HCT116 (cell line): ENCODE measurements around the gene ATCAY. TPM values are rescaled to one million over a fixed set of nuclear protein-coding genes. Genes with fewer than 3 reads are reported as not detected.

ENCODE experiments used
- ATAC-seq: fragments of 200-7000 bp; cut with Tn5 transposase; 2 replicates; pipeline ENCODE4 v1.9.1; 2020; ENCODE audit warnings: mild to moderate bottlenecking, moderate library complexity
- BruUV-seq: library from RNA; stranded (reverse); fragments of 400-500 nt; replicated peaks from 2 replicates; lab custom pipeline; 2021; lab: Mats Ljungman, UMichigan
- CTCF ChIA-PET: fragments of 300-600 bp; sonication (Branson Sonifier 250); formaldehyde crosslinking; loops from one replicate; lab custom pipeline; 2021; ENCODE audit warnings: antibody characterized with exemption; lab: Charles Lee
- POLR2A ChIA-PET: fragments of 300-600, 350-600 bp; sonication (Branson Sonifier 250); formaldehyde crosslinking; loops from one replicate; lab custom pipeline; 2021; ENCODE audit warnings: antibody characterized with exemption; lab: Charles Lee
- RAD21 ChIA-PET, 2 experiments: fragments of 300-600 bp; sonication (Branson Sonifier 250); formaldehyde crosslinking; loops; one replicate each; lab custom pipeline; 2023; ENCODE audit warnings: low total read pairs in 2 of 2; ENCODE audit not compliant: uncharacterized antibody in 2 of 2, unreplicated experiment in 2 of 2, low non-redundant PET in 1 of 2; lab: Charles Lee
- DNase-seq: peaks from one replicate; pipeline ENCODE4 v3.0.0-alpha.2; 2010; ENCODE audit warnings: low read depth, low spot score
- H2AFZ ChIP-seq: fragments of 200-600 bp; shearing (Covaris generic), sonication (generic); 2 replicates; pipeline ENCODE4 v1.6.1; 2017; ENCODE audit warnings: low read depth, mixed run types, mixed read lengths, antibody characterized with exemption, low read length; ENCODE audit not compliant: poor library complexity, severe bottlenecking
- H3K27ac ChIP-seq: 2 replicates; pipeline ENCODE4 v1.5.1; 2012; ENCODE audit warnings: low read depth, low read length
- H3K27me3 ChIP-seq: fragments of 200-600 bp; sonication (generic); 2 replicates; pipeline ENCODE4 v1.6.1; 2016; ENCODE audit warnings: mixed run types, low read length, mixed read lengths; ENCODE audit not compliant: insufficient read depth
- H3K36me3 ChIP-seq, 2 experiments: fragments of 200-500 bp in 1 of 2; fragments of 200-600 bp in 1 of 2; sonication (Bioruptor generic) in 1 of 2; sonication (generic) in 1 of 2; 2 replicates each; pipeline versions ENCODE4 v1.5.1 to v1.6.1; 2014 to 2016; ENCODE audit warnings: low read length in 2 of 2, inconsistent platforms in 1 of 2, mixed read lengths in 1 of 2, mixed run types in 1 of 2; ENCODE audit not compliant: insufficient read depth in 2 of 2, control insufficient read depth in 1 of 2
- H3K4me1 ChIP-seq, 2 experiments: fragments of 200-600 bp in 1 of 2; sonication (generic) in 1 of 2; 2 replicates each; pipeline versions ENCODE4 v1.5.1 to v1.6.1; 2012 to 2017; ENCODE audit warnings: low read length in 2 of 2, inconsistent platforms in 1 of 2, mild to moderate bottlenecking in 1 of 2, mixed read lengths in 1 of 2, mixed run types in 1 of 2, moderate library complexity in 1 of 2; ENCODE audit not compliant: insufficient read depth in 2 of 2, control insufficient read depth in 1 of 2
- H3K4me2 ChIP-seq: fragments of 200-600 bp; sonication (generic); 2 replicates; pipeline ENCODE4 v1.6.1; 2017; ENCODE audit warnings: mixed run types, low read length, mixed read lengths
- H3K4me3 ChIP-seq, 2 experiments: fragments of 200-600 bp in 1 of 2; sonication (generic) in 1 of 2; replicated peaks in 1 of 2; 2 replicates each; pipeline ENCODE4 v1.5.1; 2011 to 2016; ENCODE audit warnings: low read length in 2 of 2, control low read depth in 1 of 2, low read depth in 1 of 2, mild to moderate bottlenecking in 1 of 2, mixed read lengths in 1 of 2, mixed run types in 1 of 2
- H3K79me2 ChIP-seq: fragments of 200-600 bp; sonication (generic); 2 replicates; pipeline ENCODE4 v1.6.1; 2017; ENCODE audit warnings: mild to moderate bottlenecking, mixed run types, low read length, moderate library complexity, mixed read lengths; ENCODE audit not compliant: insufficient read depth
- H3K9ac ChIP-seq: fragments of 200-600 bp; sonication (generic); 2 replicates; pipeline ENCODE4 v1.6.1; 2016; ENCODE audit warnings: low read length, mixed read lengths
- H3K9me2 ChIP-seq: fragments of 200-600 bp; sonication (generic), shearing (Covaris generic); 2 replicates; pipeline ENCODE4 v1.6.1; 2017; ENCODE audit warnings: mixed run types, mild to moderate bottlenecking, moderate library complexity; ENCODE audit not compliant: insufficient read depth
- H3K9me3 ChIP-seq, 2 experiments: fragments of 200-500 bp in 1 of 2; fragments of 200-600 bp in 1 of 2; sonication (Bioruptor generic) in 1 of 2; sonication (generic) in 1 of 2; 2 replicates each; pipeline ENCODE4 v1.6.1; 2014 to 2017; ENCODE audit warnings: low read length in 2 of 2, mixed read lengths in 2 of 2, inconsistent platforms in 1 of 2, low read depth in 1 of 2, mild to moderate bottlenecking in 1 of 2, mixed run types in 1 of 2, moderate library complexity in 1 of 2; ENCODE audit not compliant: control insufficient read depth in 1 of 2, insufficient read depth in 1 of 2
- H4K20me1 ChIP-seq: fragments of 200-600 bp; sonication (generic), shearing (Covaris generic); 2 replicates; pipeline ENCODE4 v1.6.1; 2017; ENCODE audit warnings: mixed run types, mild to moderate bottlenecking, moderate library complexity; ENCODE audit not compliant: insufficient read depth
- CBX3 ChIP-seq: IDR thresholded peaks from 2 replicates; pipeline ENCODE4 v1.6.1; 2012; ENCODE audit warnings: low read depth
- CEBPB ChIP-seq: IDR thresholded peaks from 2 replicates; pipeline ENCODE4 v1.6.1; 2012; ENCODE audit warnings: low read depth
- EGR1 ChIP-seq: IDR thresholded peaks from 2 replicates; pipeline ENCODE4 v1.6.1; 2012; ENCODE audit warnings: low read depth
- ELF1 ChIP-seq: IDR thresholded peaks from 2 replicates; pipeline ENCODE4 v1.6.1; 2012; ENCODE audit warnings: low read depth, borderline replicate concordance
- EZH2 ChIP-seq: fragments of 200-600 bp; sonication (generic); IDR thresholded peaks from 2 replicates; pipeline ENCODE4 v1.6.1; 2017; ENCODE audit warnings: antibody characterized with exemption, mixed run types
- EZH2phosphoT487 ChIP-seq: fragments of 200-600 bp; IDR thresholded peaks from 2 replicates; pipeline ENCODE4 v1.6.1; 2018; ENCODE audit warnings: antibody characterized with exemption, borderline replicate concordance
- JUND ChIP-seq: IDR thresholded peaks from 2 replicates; pipeline ENCODE4 v1.6.1; 2012
- POLR2A ChIP-seq: IDR thresholded peaks from 2 replicates; pipeline ENCODE4 v1.7.0; 2011; ENCODE audit warnings: borderline replicate concordance; ENCODE audit not compliant: insufficient read depth, insufficient read length; ENCODE audit errors: extremely low read depth
- POLR2AphosphoS5 ChIP-seq: IDR thresholded peaks from 2 replicates; pipeline ENCODE4 v1.6.1; 2011; ENCODE audit warnings: mild to moderate bottlenecking, low read depth, low read length, moderate library complexity
- RAD21 ChIP-seq: IDR thresholded peaks from 2 replicates; pipeline ENCODE4 v1.6.1; 2012; ENCODE audit warnings: low read depth, mild to moderate bottlenecking
- SIN3A ChIP-seq: IDR thresholded peaks from 2 replicates; pipeline ENCODE4 v1.6.1; 2012; ENCODE audit warnings: low read depth
- SP1 ChIP-seq: IDR thresholded peaks from 2 replicates; pipeline ENCODE4 v1.6.1; 2012; ENCODE audit warnings: low read depth
- SRF ChIP-seq: IDR thresholded peaks from 2 replicates; pipeline ENCODE4 v1.6.1; 2012; ENCODE audit warnings: low read depth
- YY1 ChIP-seq: IDR thresholded peaks from 2 replicates; pipeline ENCODE4 v1.6.1; 2011; ENCODE audit warnings: low read length, low read depth, moderate library complexity, mild to moderate bottlenecking; ENCODE audit not compliant: insufficient replicate concordance; ENCODE audit errors: extremely low read depth
- ZFX ChIP-seq: fragments of 450-650 bp; IDR thresholded peaks from 2 replicates; pipeline ENCODE4 v1.6.1; 2017
- ZNF274 ChIP-seq: fragments of 200-500 bp; sonication (Bioruptor generic); IDR thresholded peaks from 2 replicates; pipeline ENCODE4 v1.6.1; 2014; ENCODE audit warnings: mild to moderate bottlenecking, low read depth, low read length, inconsistent platforms
- intact Hi-C: fragments of 100-400 bp; cut with micrococcal nuclease; formaldehyde crosslinking; loops from 2 replicates; pipeline ENCODE4 v1.10.0; 2022
- total RNA-seq: library from RNA; stranded (reverse); gene quantifications from one replicate; pipeline ENCODE4 v1.2.1, GENCODE V29; 2021; ENCODE audit not compliant: unreplicated experiment
- TF ChIP-seq, protein P1 (sequence below): IDR thresholded peaks from 2 replicates; pipeline ENCODE4 v1.6.1; 2012
- TF ChIP-seq, protein P2 (sequence below): IDR thresholded peaks from 2 replicates; pipeline ENCODE4 v1.6.1; 2012; ENCODE audit warnings: low read depth
- TF ChIP-seq, protein P3 (sequence below): IDR thresholded peaks from 2 replicates; pipeline ENCODE4 v1.6.1; 2012
- TF ChIP-seq, protein P4 (sequence below): IDR thresholded peaks from 2 replicates; pipeline ENCODE4 v1.6.1; 2011; ENCODE audit warnings: mild to moderate bottlenecking, low read length, moderate library complexity; ENCODE audit not compliant: insufficient replicate concordance; ENCODE audit errors: extremely low read depth

The ATCAY gene
- total RNA-seq, 1 experiment from 2014 or later: not detected

DNA sequence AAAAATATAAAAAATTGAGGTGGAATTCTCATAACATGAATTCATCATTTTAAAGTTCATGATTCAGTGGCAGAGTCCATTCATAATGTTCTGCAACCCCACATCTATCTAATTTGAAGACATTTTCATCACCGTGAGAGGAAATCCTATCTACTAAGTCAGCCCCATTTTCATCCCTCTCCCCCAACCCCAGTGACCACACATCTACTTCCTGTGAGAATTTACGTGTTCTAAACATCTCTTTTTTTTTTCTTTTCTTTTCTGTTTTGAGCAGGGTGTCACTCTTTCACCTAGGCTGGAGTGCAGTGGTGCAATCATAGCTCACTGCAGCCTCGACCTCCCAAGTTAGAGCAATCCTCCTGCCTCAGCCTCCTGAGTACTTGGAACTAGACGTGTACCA, 17.5 kb downstream of the ATCAY start:
- H3K4me1 ChIP-seq: no peaks in the 10 kb centered on the region
- ATAC-seq (no peak), DNase-seq (no peak)
- H3K9me2 ChIP-seq: no peaks in the 10 kb centered on the region
- no peak overlapping the region for H3K27ac ChIP-seq
- no peak overlapping the region for H3K9ac ChIP-seq
- H3K4me3 ChIP-seq: no peak overlapping the region
- H3K36me3 ChIP-seq: no peaks in the 10 kb centered on the region
- H3K27me3 ChIP-seq: no peaks in the 10 kb centered on the region
- ChIA-PET CTCF (no interaction called here), RAD21 (no interaction called here), POLR2A (no interaction called here)
- no peak for TF ChIP-seq EGR1
- no peak for TF ChIP-seq SIN3A
- no peak for TF ChIP-seq EZH2
- no peak for TF ChIP-seq ZNF274
- no peak for TF ChIP-seq SP1
- no peak for TF ChIP-seq POLR2AphosphoS5
- TF ChIP-seq, protein P1, sequence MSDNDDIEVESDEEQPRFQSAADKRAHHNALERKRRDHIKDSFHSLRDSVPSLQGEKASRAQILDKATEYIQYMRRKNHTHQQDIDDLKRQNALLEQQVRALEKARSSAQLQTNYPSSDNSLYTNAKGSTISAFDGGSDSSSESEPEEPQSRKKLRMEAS: no peak
- TF ChIP-seq JUND: no peak
- no peak for TF ChIP-seq ZFX
- TF ChIP-seq, protein P2, sequence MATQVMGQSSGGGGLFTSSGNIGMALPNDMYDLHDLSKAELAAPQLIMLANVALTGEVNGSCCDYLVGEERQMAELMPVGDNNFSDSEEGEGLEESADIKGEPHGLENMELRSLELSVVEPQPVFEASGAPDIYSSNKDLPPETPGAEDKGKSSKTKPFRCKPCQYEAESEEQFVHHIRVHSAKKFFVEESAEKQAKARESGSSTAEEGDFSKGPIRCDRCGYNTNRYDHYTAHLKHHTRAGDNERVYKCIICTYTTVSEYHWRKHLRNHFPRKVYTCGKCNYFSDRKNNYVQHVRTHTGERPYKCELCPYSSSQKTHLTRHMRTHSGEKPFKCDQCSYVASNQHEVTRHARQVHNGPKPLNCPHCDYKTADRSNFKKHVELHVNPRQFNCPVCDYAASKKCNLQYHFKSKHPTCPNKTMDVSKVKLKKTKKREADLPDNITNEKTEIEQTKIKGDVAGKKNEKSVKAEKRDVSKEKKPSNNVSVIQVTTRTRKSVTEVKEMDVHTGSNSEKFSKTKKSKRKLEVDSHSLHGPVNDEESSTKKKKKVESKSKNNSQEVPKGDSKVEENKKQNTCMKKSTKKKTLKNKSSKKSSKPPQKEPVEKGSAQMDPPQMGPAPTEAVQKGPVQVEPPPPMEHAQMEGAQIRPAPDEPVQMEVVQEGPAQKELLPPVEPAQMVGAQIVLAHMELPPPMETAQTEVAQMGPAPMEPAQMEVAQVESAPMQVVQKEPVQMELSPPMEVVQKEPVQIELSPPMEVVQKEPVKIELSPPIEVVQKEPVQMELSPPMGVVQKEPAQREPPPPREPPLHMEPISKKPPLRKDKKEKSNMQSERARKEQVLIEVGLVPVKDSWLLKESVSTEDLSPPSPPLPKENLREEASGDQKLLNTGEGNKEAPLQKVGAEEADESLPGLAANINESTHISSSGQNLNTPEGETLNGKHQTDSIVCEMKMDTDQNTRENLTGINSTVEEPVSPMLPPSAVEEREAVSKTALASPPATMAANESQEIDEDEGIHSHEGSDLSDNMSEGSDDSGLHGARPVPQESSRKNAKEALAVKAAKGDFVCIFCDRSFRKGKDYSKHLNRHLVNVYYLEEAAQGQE: no peak
- TF ChIP-seq CEBPB: no peak
- no peak for TF ChIP-seq RAD21
- no peak for TF ChIP-seq SRF
- no peak for TF ChIP-seq POLR2A
- TF ChIP-seq, protein P3, sequence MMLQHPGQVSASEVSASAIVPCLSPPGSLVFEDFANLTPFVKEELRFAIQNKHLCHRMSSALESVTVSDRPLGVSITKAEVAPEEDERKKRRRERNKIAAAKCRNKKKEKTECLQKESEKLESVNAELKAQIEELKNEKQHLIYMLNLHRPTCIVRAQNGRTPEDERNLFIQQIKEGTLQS: no peak
- TF ChIP-seq ELF1: no peak
- TF ChIP-seq YY1: no peak
- TF ChIP-seq, protein P4, sequence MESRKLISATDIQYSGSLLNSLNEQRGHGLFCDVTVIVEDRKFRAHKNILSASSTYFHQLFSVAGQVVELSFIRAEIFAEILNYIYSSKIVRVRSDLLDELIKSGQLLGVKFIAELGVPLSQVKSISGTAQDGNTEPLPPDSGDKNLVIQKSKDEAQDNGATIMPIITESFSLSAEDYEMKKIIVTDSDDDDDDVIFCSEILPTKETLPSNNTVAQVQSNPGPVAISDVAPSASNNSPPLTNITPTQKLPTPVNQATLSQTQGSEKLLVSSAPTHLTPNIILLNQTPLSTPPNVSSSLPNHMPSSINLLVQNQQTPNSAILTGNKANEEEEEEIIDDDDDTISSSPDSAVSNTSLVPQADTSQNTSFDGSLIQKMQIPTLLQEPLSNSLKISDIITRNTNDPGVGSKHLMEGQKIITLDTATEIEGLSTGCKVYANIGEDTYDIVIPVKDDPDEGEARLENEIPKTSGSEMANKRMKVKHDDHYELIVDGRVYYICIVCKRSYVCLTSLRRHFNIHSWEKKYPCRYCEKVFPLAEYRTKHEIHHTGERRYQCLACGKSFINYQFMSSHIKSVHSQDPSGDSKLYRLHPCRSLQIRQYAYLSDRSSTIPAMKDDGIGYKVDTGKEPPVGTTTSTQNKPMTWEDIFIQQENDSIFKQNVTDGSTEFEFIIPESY: no peak
- no peak for TF ChIP-seq CBX3
- no peak for TF ChIP-seq EZH2phosphoT487
- H3K79me2 ChIP-seq: no peaks in the 10 kb centered on the region
- H4K20me1 ChIP-seq: no peaks in the 10 kb centered on the region
- H2AFZ ChIP-seq: no peak overlapping the region
- no peaks in the 10 kb centered on the region for H3K9me3 ChIP-seq
- H3K4me2 ChIP-seq: no peak overlapping the region
- intact Hi-C loops: no loop called here
- no TSS peak for BruUV-seq
